Frontal cortex (tissue), 1 donor: Measurements from ENCODE around the gene CASQ2. TPM values are rescaled to one million over a fixed set of nuclear protein-coding genes. Genes with fewer than 3 reads are reported as not detected.

Source experiments
- total RNA-seq: library from RNA; depleted of rRNA; stranded (reverse); fragments of >200 nt; gene quantifications from one replicate; pipeline ENCODE4 v1.2.3, GENCODE V29; 2014

Gene CASQ2
- total RNA-seq, 1 donor from 2014 or later = 0.41 TPM

Other genes with a start within 250 kb of the CASQ2 start
- 2.9 TPM for gene VANGL1, start 126.7 kb downstream of the CASQ2 start, total RNA-seq
- 2.0 TPM for gene NHLH2, start 72.4 kb upstream of the CASQ2 start, total RNA-seq
- 11.4 TPM for gene SLC22A15, start 207.8 kb upstream of the CASQ2 start, total RNA-seq